Left lung (tissue), 10 donors: ENCODE measurements around the gene HBEGF. TPM values are rescaled to one million over a fixed set of nuclear protein-coding genes. Genes with fewer than 3 reads are reported as not detected.
A peak's percentile ranks its signal among the peaks of the same experiment; 100 is the strongest.

Experiments used
- ATAC-seq: fragments of 200-7000 bp; cut with Tn5 transposase; one replicate; pipeline ENCODE4 v1.9.1; 2020; ENCODE audit warnings: moderate library complexity
- DNase-seq, 4 donors: peaks; one replicate each; pipeline ENCODE4 v3.0.0-alpha.2; 2013 to 2020
- H3K27ac ChIP-seq, 2 donors: fragments of 200-600 bp; sonication (generic) in 1 of 2; one replicate each; pipeline versions ENCODE4 v1.5.0 to v1.8.0; 2020 to 2021
- H3K27me3 ChIP-seq, 2 donors: fragments of 200-600 bp; sonication (generic) in 1 of 2; one replicate each; pipeline versions ENCODE4 v1.5.0 to v1.8.0; 2020 to 2021
- H3K36me3 ChIP-seq, 2 donors: fragments of 200-600 bp; sonication (generic) in 1 of 2; one replicate each; pipeline versions ENCODE4 v1.5.0 to v1.8.0; 2020 to 2021
- H3K4me1 ChIP-seq, 2 donors: fragments of 200-600 bp; one replicate each; pipeline ENCODE4 v1.8.0; 2021
- H3K4me3 ChIP-seq, 2 donors: fragments of 200-600 bp; sonication (generic) in 1 of 2; one replicate each; pipeline versions ENCODE4 v1.5.0 to v1.8.0; 2020 to 2021; ENCODE audit warnings: mild to moderate bottlenecking in 1 of 2
- H3K9me3 ChIP-seq, 2 donors: fragments of 200-600 bp; sonication (generic) in 1 of 2; one replicate each; pipeline versions ENCODE4 v1.5.0 to v1.8.0; 2020 to 2021
- CTCF ChIP-seq, 2 donors: fragments of 200-600 bp; sonication (generic) in 1 of 2; IDR thresholded peaks; one replicate each; pipeline versions ENCODE4 v1.5.0 to v1.8.0; 2021; ENCODE audit warnings: antibody characterized with exemption in 2 of 2
- intact Hi-C, 2 donors: fragments of 100-400 bp; cut with DNase I; formaldehyde crosslinking; loops; one replicate each; pipeline versions ENCODE4 v1.11.2 to v1.14.2; 2022
- polyA plus RNA-seq, 6 donors: library from polyadenylated mRNA; unstranded; fragments of 120-200 nt; gene quantifications; one replicate each; pipeline ENCODE4 v1.2.1, GENCODE V29; 2013; ENCODE audit not compliant: insufficient read length in 6 of 6
- total RNA-seq, 2 donors: library from RNA; stranded (reverse); fragmentation: NEBNext Ultra II Directional; extraction: Animal tissue kit (Norgen Biotek cat#: 25700); gene quantifications; one replicate each; pipeline ENCODE4 v1.2.1, GENCODE V29; 2021
- donor health status: DM: no; HTN: yes; CAD: no.
- donor health status: DM: no; HTN: no; CAD: no.

The HBEGF gene
- total and polyA plus RNA-seq, 8 donors: 5.4 to 33.8 (median 9.7) TPM

GRCh38 chr5:140329739-140330481, 16.5 kb downstream of the HBEGF start:
- TF ChIP-seq CTCF (IDR thresholded peaks at IDR 0.05): no peak
- H3K4me1 ChIP-seq: peaks cover 17 to 23% of the 10 kb centered on the region in 2 donors
- H3K27ac ChIP-seq: peak overlapping the region in 1 of 2 donors; percentile 6
- ATAC-seq (no peak), DNase-seq (no peak)
- H3K4me3 ChIP-seq: no peak overlapping the region
- H3K27me3 ChIP-seq: no peaks in the 10 kb centered on the region
- no peaks in the 10 kb centered on the region for H3K9me3 ChIP-seq
- intact Hi-C loops: no loop called here
- peaks cover 0 to 30% of the 10 kb centered on the region in 2 donors for H3K36me3 ChIP-seq

GRCh38 chr5:140328036-140328764, 18.2 kb downstream of the HBEGF start:
- intact Hi-C loops: no loop called here
- ATAC-seq: no peak
- Histone ChIP-seq H3K36me3 (peaks cover 0 to 13% of the 10 kb centered on the region in 2 donors), H3K4me3 (no peak overlapping the region), H3K27ac (no peak overlapping the region), H3K4me1 (peaks cover 34 to 40% of the 10 kb centered on the region in 2 donors), H3K9me3 (no peaks in the 10 kb centered on the region), H3K27me3 (no peaks in the 10 kb centered on the region)
- DNase-seq: no peak
- TF ChIP-seq CTCF (IDR thresholded peaks at IDR 0.05): no peak

GRCh38 chr5:140327589-140327988, 18.8 kb downstream of the HBEGF start:
- intact Hi-C loops: no loop called here
- Histone ChIP-seq H3K27me3 (no peaks in the 10 kb centered on the region), H3K4me3 (no peak overlapping the region), H3K36me3 (peaks cover 0 to 7% of the 10 kb centered on the region in 2 donors), H3K27ac (peak overlapping the region in 1 of 2 donors; percentile 5), H3K9me3 (no peaks in the 10 kb centered on the region), H3K4me1 (peaks cover 40 to 46% of the 10 kb centered on the region in 2 donors)
- TF ChIP-seq CTCF (IDR thresholded peaks at IDR 0.05): no peak
- no peak for ATAC-seq
- DNase-seq: no peak

GRCh38 chr5:140325486-140325885, 20.9 kb downstream of the HBEGF start:
- peak overlapping the region in 1 of 2 donors; percentile 26 for H3K27ac ChIP-seq
- peaks cover 49 to 65% of the 10 kb centered on the region in 2 donors for H3K4me1 ChIP-seq
- intact Hi-C loops: no loop called here
- ATAC-seq (no peak), DNase-seq (no peak)
- no peak for TF ChIP-seq CTCF (IDR thresholded peaks at IDR 0.05)
- no peaks in the 10 kb centered on the region for H3K27me3 ChIP-seq
- no peaks in the 10 kb centered on the region for H3K9me3 ChIP-seq
- no peak overlapping the region for H3K4me3 ChIP-seq
- no peaks in the 10 kb centered on the region for H3K36me3 ChIP-seq

GRCh38 chr5:140324617-140325241, 21.7 kb downstream of the HBEGF start:
- Histone ChIP-seq H3K27me3 (no peaks in the 10 kb centered on the region), H3K4me1 (peaks cover 49 to 72% of the 10 kb centered on the region in 2 donors), H3K36me3 (no peaks in the 10 kb centered on the region), H3K4me3 (no peak overlapping the region), H3K27ac (peak overlapping the region; percentile 26 to 28), H3K9me3 (no peaks in the 10 kb centered on the region)
- no peak for TF ChIP-seq CTCF (IDR thresholded peaks at IDR 0.05)
- intact Hi-C loops: no loop called here
- ATAC-seq (peak; percentile 39), DNase-seq (no peak)
